Neural cell (in vitro differentiated cells): ENCODE data around the gene ENDOV. TPM values are rescaled to one million over a fixed set of nuclear protein-coding genes. Genes with fewer than 3 reads are reported as not detected.

ENCODE experiments used
- H2AFZ ChIP-seq: fragments of 200-600, 300-800 bp; sonication (generic), shearing (Covaris generic); 2 replicates; pipeline ENCODE4 v1.6.0; 2014; ENCODE audit warnings: low read depth, mild to moderate bottlenecking, antibody characterized with exemption, low read length, moderate library complexity
- H3F3A ChIP-seq: fragments of 200-600 bp; shearing (Covaris generic); 2 replicates; pipeline ENCODE4 v1.6.1; 2016; ENCODE audit warnings: mild to moderate bottlenecking, moderate library complexity, mixed read lengths, antibody characterized with exemption, low read length; ENCODE audit not compliant: insufficient read depth, poor library complexity, severe bottlenecking
- H3K27ac ChIP-seq: fragments of 200-600, 300-800 bp; sonication (generic), shearing (Covaris generic); 2 replicates; pipeline ENCODE4 v1.5.1; 2014; ENCODE audit warnings: mild to moderate bottlenecking, low read length, moderate library complexity
- H3K27me3 ChIP-seq: fragments of 300-800, 200-600 bp; sonication (generic), shearing (Covaris generic); 2 replicates; pipeline ENCODE4 v1.6.0; 2014; ENCODE audit warnings: mild to moderate bottlenecking, low read depth, low read length, moderate library complexity; ENCODE audit not compliant: insufficient read depth
- H3K36me3 ChIP-seq: fragments of 300-800, 200-600 bp; sonication (generic), shearing (Covaris generic); 2 replicates; pipeline ENCODE4 v1.5.1; 2014; ENCODE audit warnings: mild to moderate bottlenecking, antibody characterized with exemption, low read length, moderate library complexity; ENCODE audit not compliant: insufficient read depth
- H3K4me2 ChIP-seq: fragments of 300-800, 200-600 bp; sonication (generic), shearing (Covaris generic); 2 replicates; pipeline ENCODE4 v1.6.0; 2014; ENCODE audit warnings: mild to moderate bottlenecking, low read length
- H3K4me3 ChIP-seq: fragments of 300-800, 200-600 bp; sonication (generic), shearing (Covaris generic); 2 replicates; pipeline ENCODE4 v1.5.1; 2014; ENCODE audit warnings: mild to moderate bottlenecking, low read length, moderate library complexity
- H3K79me2 ChIP-seq: fragments of 200-600 bp; shearing (Covaris generic); replicated peaks from 2 replicates; pipeline ENCODE4 v1.6.0; 2014; ENCODE audit warnings: mild to moderate bottlenecking, low read length, moderate library complexity; ENCODE audit not compliant: insufficient read depth
- H3K9ac ChIP-seq: fragments of 300-800, 200-600 bp; sonication (generic), shearing (Covaris generic); 2 replicates; pipeline ENCODE4 v1.6.1; 2016; ENCODE audit warnings: mild to moderate bottlenecking, low read length, mixed read lengths
- H3K9me2 ChIP-seq: fragments of 200-600 bp; shearing (Covaris generic); 2 replicates; pipeline ENCODE4 v1.6.1; 2016; ENCODE audit warnings: mild to moderate bottlenecking, low read length, mixed read lengths; ENCODE audit not compliant: insufficient read depth
- H3K9me3 ChIP-seq: fragments of 200-600, 300-800 bp; sonication (generic), shearing (Covaris generic); 2 replicates; pipeline ENCODE4 v1.6.1; 2016; ENCODE audit warnings: mild to moderate bottlenecking, mixed run types, low read length, moderate library complexity, mixed read lengths
- H4K20me1 ChIP-seq: fragments of 200-600 bp; shearing (Covaris generic); 2 replicates; pipeline ENCODE4 v1.6.1; 2016; ENCODE audit warnings: mild to moderate bottlenecking, mixed run types; ENCODE audit not compliant: insufficient read depth
- CTCF ChIP-seq: fragments of 450-650 bp; IDR thresholded peaks from 2 replicates; pipeline ENCODE4 v1.5.1; 2014; ENCODE audit warnings: antibody characterized with exemption, mild to moderate bottlenecking, moderate library complexity; ENCODE audit not compliant: poor library complexity, severe bottlenecking
- EP300 ChIP-seq: fragments of 450-650 bp; conservative IDR thresholded peaks from 2 replicates; pipeline ENCODE4 v1.6.1; 2014; ENCODE audit warnings: antibody characterized with exemption, mild to moderate bottlenecking, moderate library complexity; ENCODE audit not compliant: poor library complexity, severe bottlenecking
- EZH2 ChIP-seq: fragments of 200-600, 300-800 bp; shearing (Covaris generic), sonication (generic); IDR thresholded peaks from 2 replicates; pipeline ENCODE4 v1.6.1; 2014; ENCODE audit warnings: antibody characterized with exemption, low read length, borderline replicate concordance, mild to moderate bottlenecking; ENCODE audit not compliant: insufficient read depth, poor library complexity, severe bottlenecking
- MXI1 ChIP-seq: fragments of 450-650 bp; conservative IDR thresholded peaks from 2 replicates; pipeline ENCODE4 v1.6.1; 2014; ENCODE audit warnings: antibody characterized with exemption, mild to moderate bottlenecking; ENCODE audit not compliant: poor library complexity, severe bottlenecking
- POLR2AphosphoS5 ChIP-seq: IDR thresholded peaks from 2 replicates; pipeline ENCODE4 v1.6.1; 2012
- RAD21 ChIP-seq: fragments of 450-650 bp; conservative IDR thresholded peaks from 2 replicates; pipeline ENCODE4 v1.6.1; 2014; ENCODE audit warnings: antibody characterized with exemption, mild to moderate bottlenecking, moderate library complexity
- REST ChIP-seq: IDR thresholded peaks from 2 replicates; pipeline ENCODE4 v1.6.1; 2012; ENCODE audit warnings: borderline replicate concordance
- SMC3 ChIP-seq: fragments of 450-650 bp; conservative IDR thresholded peaks from 2 replicates; pipeline ENCODE4 v1.6.1; 2014; ENCODE audit warnings: antibody characterized with exemption, mild to moderate bottlenecking, moderate library complexity; ENCODE audit not compliant: poor library complexity
- TAF1 ChIP-seq: IDR thresholded peaks from 2 replicates; pipeline ENCODE4 v1.6.1; 2012; ENCODE audit warnings: low read depth
- polyA plus RNA-seq: library from polyadenylated mRNA; depleted of rRNA; stranded (reverse); fragments of >200 nt; gene quantifications from 2 replicates; pipeline ENCODE4 v1.2.3, GENCODE V29; 2014

Gene ENDOV
- polyA plus RNA-seq, 1 donor from 2014 or later: 31.2 TPM

GRCh38 chr17:80445726-80446110 is 30.8 kb downstream of the ENDOV start:
- TF ChIP-seq MXI1 (no peak), SMC3 (no peak), REST (no peak), POLR2AphosphoS5 (no peak), CTCF (no peak), EZH2 (no peak), TAF1 (no peak), EP300 (no peak), RAD21 (no peak)
- Histone ChIP-seq H3K9ac (no peak overlapping the region), H3K9me3 (no peaks in the 10 kb centered on the region), H3K79me2 (no peaks in the 10 kb centered on the region), H4K20me1 (no peaks in the 10 kb centered on the region), H3K4me3 (no peak overlapping the region), H3K36me3 (no peaks in the 10 kb centered on the region), H3F3A (no peaks in the 10 kb centered on the region), H3K9me2 (no peaks in the 10 kb centered on the region), H3K27me3 (no peaks in the 10 kb centered on the region), H3K4me2 (no peak overlapping the region), H2AFZ (no peak overlapping the region), H3K27ac (no peak overlapping the region)

GRCh38 chr17:80446645-80447405 is 31.9 kb downstream of the ENDOV start:
- no peaks in the 10 kb centered on the region for H3K27me3 ChIP-seq
- H3F3A ChIP-seq: no peaks in the 10 kb centered on the region
- no peak overlapping the region for H2AFZ ChIP-seq
- no peak overlapping the region for H3K4me2 ChIP-seq
- H3K79me2 ChIP-seq: no peaks in the 10 kb centered on the region
- no peak for TF ChIP-seq SMC3
- no peak for TF ChIP-seq RAD21
- TF ChIP-seq MXI1: no peak
- no peak overlapping the region for H3K27ac ChIP-seq
- no peak overlapping the region for H3K4me3 ChIP-seq
- H4K20me1 ChIP-seq: no peaks in the 10 kb centered on the region
- no peak overlapping the region for H3K9ac ChIP-seq
- no peaks in the 10 kb centered on the region for H3K36me3 ChIP-seq
- no peaks in the 10 kb centered on the region for H3K9me3 ChIP-seq
- no peaks in the 10 kb centered on the region for H3K9me2 ChIP-seq
